ENCODE measurements around the gene NIPAL4.
A peak's percentile ranks its signal among the peaks of the same experiment; 100 is the strongest.

Gene NIPAL4

DNA sequence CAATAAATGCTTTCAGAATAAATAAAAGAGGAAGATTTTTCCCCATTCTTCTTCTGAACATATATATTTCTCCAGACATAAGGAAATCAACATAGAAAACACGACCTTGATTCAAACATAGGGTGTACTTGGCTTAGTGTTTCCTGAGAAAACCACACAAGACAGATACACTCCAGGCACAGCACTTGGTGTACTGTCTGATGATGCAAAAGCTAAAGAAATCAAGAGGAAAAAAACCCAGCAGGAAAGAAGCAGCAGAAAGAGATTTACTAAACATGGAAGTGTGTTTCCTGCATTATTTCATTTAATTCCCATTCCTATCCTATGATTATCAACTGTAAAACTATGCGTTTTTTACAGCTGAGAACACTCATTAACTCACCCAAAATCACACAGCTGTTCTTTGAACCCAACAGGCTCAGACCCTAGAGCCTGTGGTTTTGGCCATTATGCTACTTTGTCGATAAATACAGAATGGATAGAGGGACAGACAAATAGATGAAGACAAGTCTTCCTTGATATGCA lies 46.1 kb downstream of the NIPAL4 start:
- TF ChIP-seq, protein P1, sequence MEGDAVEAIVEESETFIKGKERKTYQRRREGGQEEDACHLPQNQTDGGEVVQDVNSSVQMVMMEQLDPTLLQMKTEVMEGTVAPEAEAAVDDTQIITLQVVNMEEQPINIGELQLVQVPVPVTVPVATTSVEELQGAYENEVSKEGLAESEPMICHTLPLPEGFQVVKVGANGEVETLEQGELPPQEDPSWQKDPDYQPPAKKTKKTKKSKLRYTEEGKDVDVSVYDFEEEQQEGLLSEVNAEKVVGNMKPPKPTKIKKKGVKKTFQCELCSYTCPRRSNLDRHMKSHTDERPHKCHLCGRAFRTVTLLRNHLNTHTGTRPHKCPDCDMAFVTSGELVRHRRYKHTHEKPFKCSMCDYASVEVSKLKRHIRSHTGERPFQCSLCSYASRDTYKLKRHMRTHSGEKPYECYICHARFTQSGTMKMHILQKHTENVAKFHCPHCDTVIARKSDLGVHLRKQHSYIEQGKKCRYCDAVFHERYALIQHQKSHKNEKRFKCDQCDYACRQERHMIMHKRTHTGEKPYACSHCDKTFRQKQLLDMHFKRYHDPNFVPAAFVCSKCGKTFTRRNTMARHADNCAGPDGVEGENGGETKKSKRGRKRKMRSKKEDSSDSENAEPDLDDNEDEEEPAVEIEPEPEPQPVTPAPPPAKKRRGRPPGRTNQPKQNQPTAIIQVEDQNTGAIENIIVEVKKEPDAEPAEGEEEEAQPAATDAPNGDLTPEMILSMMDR (IDR thresholded peaks at IDR 0.05; ENCODE audit: low read length, missing control alignments): no peak
- no peak overlapping the region for H3K4me3 ChIP-seq (replicated peaks; ENCODE audit: low read depth, low read length)
- peak; percentile 38 for DNase-seq (ENCODE audit: low read depth)

DNA sequence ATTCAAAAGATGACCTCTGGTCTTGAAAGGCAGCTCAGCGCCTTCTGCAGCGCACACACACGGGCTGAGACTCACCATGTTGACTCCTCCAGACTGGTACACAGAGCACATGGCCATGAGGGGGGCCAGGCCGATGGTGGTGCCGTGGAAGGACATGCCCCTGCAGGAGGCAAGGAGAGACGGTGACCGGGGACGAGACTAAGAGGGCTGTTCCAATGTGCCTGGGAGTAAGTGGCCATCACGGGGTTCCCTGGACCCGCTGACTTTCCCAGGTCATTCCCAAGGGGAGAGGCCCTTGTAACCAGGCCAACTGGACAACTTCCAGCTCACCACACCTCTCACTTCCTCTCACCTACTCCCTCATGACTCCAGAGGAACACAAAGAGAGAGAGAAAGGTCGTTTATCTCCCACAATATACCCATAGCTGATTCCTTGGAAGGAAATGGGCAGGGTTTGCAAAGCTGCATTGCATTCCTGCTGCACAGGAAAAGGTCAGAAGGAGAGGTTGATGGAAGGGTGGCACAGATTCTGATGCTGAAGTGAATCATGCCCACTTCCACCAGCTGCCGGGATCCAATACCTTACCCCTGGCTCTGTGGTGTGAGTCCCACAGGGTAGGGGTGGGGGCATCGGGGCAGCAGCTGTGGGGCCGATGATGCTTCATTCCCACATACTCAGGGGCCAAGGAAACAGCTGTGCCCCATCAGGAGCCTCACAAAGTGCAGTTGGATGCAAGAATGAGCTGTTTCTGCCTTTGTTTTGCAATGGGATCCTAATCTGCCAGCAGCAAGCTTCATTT lies 47.2 kb downstream of the NIPAL4 start:
- peak; percentile 76 for DNase-seq (ENCODE audit: low read depth)
- TF ChIP-seq, protein P1 (IDR thresholded peaks at IDR 0.05; ENCODE audit: low read length, missing control alignments): no peak
- no peak overlapping the region for H3K4me3 ChIP-seq (replicated peaks; ENCODE audit: low read depth, low read length)

DNA sequence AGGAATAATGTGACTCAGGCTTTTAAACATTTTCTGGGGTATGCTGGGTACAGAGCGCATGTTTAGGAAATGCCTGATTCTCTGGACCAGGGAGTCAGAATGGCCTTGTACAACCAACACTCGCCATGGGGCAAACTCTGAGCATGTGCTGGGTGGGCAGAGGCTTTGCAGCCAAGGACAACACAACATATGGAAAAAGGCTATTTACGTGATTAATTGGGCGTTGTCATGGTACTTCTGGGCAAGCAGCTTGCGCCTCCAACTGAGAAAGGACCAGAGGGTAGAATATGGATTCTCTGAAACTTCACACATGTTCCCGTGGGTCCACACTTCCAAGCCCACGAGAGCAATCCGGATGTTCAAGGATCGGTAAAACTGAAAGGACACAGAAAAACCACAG lies 49.1 kb downstream of the NIPAL4 start:
- TF ChIP-seq, protein P1 (IDR thresholded peaks at IDR 0.05; ENCODE audit: low read length, missing control alignments): no peak
- no peak overlapping the region for H3K4me3 ChIP-seq (replicated peaks; ENCODE audit: low read depth, low read length)
- DNase-seq (ENCODE audit: low read depth): no peak

DNA sequence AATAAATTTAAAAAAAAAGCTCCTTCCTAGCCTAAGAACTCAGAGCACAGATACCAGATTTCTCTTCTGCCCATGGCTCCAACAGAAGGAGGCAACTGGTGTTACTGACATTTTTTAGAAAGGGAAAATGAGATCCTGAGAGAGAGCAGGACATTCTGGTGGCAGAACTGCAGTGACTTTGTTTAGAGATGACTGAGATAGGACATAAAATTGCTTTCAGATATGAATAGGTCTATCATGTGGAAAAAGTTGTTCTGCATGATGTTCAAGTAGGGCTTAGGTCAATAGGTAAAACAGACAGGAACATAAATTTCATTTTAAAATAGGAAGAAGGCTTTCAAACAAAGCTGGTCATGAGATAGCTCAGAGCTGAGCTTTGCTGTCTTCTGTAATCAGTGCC lies 49.6 kb downstream of the NIPAL4 start:
- TF ChIP-seq, protein P1 (IDR thresholded peaks at IDR 0.05; ENCODE audit: low read length, missing control alignments): no peak

DNA sequence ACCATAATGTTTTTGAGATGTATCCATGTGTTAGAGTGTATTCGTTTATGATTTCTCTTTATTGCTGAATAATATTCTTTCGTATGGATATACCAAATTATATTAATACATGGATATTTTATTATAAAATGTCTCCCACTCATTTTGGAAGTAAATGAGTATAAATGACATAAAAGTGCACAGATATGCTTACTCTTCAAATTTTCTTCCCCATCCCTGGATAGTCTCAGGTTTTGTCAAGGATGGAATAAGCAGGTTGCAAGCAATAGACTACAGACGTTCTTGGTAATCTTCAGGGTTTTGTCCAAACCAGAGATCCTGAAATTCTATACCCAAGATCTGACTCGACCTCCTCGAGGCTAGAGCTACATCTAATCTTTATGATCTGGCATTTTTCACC lies 50.7 kb downstream of the NIPAL4 start:
- H3K4me3 ChIP-seq (replicated peaks; ENCODE audit: low read depth, low read length): no peak overlapping the region
- TF ChIP-seq, protein P1 (IDR thresholded peaks at IDR 0.05; ENCODE audit: low read length, missing control alignments): no peak
- no peak for DNase-seq (ENCODE audit: low read depth)

More for the DNA sequence above, 49.6 kb downstream of the NIPAL4 start:
- H3K4me3 ChIP-seq (replicated peaks; ENCODE audit: low read depth, low read length): no peak overlapping the region
- DNase-seq (ENCODE audit: low read depth): no peak

DNA sequence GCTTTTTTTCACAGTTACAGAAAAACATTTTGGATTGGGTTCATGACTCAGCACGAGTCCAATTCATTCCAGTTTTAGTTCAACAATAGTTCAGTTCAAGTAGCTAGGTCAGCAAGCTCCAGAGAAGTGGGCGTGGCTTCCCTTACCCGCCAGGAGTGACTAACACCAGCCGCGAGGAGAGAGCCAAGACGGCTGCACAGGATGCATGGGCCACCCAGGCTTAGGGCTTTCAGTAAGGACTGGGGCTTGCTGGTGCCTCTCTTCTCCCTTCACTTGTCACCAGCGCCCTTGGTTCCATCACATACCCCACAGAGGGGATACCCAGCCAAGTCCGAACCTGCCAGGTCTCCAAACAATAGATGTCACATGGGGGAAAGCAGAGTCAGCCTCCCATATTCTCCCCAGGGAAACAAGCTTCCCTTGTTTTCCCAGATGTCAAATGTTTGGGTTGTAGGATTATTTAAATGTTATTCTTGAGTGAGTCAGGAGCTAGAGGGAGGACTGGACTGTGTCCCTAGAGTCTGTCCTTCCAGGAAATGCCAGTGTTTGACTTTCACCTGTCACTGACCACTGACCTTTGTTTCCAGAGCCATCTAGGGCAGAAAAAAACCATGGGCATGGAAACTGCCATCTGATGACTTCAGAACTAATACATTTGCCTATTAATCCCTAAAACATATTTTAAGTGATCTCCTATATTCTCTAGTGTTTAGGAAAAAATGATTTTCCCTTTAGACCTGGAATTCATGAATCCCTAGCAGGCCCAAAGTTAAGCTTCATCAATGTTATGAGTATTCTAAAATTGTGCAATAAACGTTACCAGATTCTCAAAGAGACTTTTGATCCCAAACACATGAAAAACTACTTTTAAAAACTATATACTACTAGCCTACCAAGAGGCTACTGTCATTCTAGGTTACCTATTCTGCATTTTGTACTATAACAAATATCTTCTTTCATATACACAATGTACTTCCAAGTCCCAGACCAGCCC lies 51.9 kb downstream of the NIPAL4 start:
- TF ChIP-seq, protein P1 (IDR thresholded peaks at IDR 0.05; ENCODE audit: low read length, missing control alignments): no peak
- H3K4me3 ChIP-seq (replicated peaks; ENCODE audit: low read depth, low read length): no peak overlapping the region
- peak; percentile 98 for DNase-seq (ENCODE audit: low read depth)
